RPMI7951 (cell line): Measurements from ENCODE around the gene DYNC1LI1. TPM values are rescaled to one million over a fixed set of nuclear protein-coding genes. Genes with fewer than 3 reads are reported as not detected.

Source experiments
- DNase-seq: peaks from one replicate; pipeline ENCODE4 v3.0.0-alpha.2; 2012; ENCODE audit warnings: low read depth
- total RNA-seq: library from RNA; depleted of rRNA; stranded (reverse); fragments of >200 nt; shearing (Covaris generic); gene quantifications from 2 replicates; pipeline ENCODE4 v1.2.3, GENCODE V29; 2014; rRNA removed

The DYNC1LI1 gene
- total RNA-seq, result 56.1 and 56.6 TPM in 2 replicates

- DNase-seq, result peak; percentile 90
Observed at GRCh38 chr3:32570421-32571191, at the start of gene DYNC1LI1. Gene DYNC1LI1, minus strand, starts transcription at chr3:32570858. Its CDS starts 88 bp downstream, at chr3:32570770.

GRCh38 chr3:32619395-32619794 is 48.7 kb upstream of the DYNC1LI1 start:
- DNase-seq, result no peak

DNA sequence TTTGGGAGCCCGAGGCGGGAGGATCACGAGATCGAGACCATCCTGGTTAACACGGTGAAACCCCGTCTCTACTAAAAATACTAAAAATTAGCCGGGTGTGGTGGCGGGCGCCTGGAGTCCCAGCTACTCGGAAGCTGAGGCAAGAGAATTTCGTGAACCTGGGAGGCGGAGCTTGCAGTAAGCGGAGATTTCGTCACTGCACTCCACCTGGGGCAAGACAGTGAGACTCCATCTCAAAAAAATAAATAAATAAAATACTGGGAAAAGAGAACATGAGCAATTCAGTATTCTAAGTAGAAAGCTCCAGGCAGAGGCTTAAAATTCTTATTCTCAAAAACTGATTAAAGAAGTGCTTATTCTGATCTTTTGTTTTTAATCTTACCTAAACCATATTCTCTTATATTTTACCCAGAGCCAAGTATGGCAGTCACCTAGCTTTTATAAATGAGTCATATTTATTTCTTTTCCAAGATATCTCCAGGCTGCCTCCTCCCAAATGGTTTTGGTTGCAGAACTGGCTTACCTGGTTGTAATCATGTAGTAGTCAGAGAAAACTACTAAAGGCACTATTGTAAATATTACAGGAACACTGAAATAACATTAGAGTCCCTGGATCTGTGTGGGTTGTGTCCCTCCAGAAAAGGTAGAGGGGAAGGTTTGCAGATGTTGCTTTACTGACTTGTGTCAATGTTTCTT is 45.8 kb upstream of the DYNC1LI1 start:
- DNase-seq, result no peak

GRCh38 chr3:32614956-32615355 is 44.3 kb upstream of the DYNC1LI1 start:
- DNase-seq, result peak; percentile 38

DNA sequence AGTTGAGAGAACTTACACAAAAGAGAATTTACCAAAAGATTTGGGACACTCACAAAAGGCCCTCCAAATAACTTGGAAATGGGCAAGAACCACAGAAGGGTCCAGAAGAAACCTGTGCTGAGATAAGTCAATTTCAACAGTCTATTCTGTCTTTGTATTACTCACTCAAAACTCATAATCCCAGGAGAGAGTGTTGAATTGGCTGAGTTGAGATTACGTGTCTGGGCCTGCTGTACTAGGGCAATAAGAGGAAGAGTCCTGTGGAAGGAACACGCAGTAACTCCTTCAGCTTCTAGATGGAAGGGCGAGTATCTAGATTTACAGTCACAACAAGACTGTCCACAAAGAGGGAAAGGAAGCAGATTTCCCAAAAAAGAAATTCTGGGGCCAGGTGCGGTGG is 42.5 kb upstream of the DYNC1LI1 start:
- no peak for DNase-seq

- DNase-seq, result no peak
Observed at GRCh38 chr3:32612547-32612946, 41.9 kb upstream of the DYNC1LI1 start.

- DNase-seq, result no peak
Observed at GRCh38 chr3:32607522-32607921, 36.9 kb upstream of the DYNC1LI1 start.

GRCh38 chr3:32606960-32607359 is 36.3 kb upstream of the DYNC1LI1 start:
- no peak for DNase-seq

GRCh38 chr3:32606277-32606676 is 35.6 kb upstream of the DYNC1LI1 start:
- DNase-seq, result no peak

DNA sequence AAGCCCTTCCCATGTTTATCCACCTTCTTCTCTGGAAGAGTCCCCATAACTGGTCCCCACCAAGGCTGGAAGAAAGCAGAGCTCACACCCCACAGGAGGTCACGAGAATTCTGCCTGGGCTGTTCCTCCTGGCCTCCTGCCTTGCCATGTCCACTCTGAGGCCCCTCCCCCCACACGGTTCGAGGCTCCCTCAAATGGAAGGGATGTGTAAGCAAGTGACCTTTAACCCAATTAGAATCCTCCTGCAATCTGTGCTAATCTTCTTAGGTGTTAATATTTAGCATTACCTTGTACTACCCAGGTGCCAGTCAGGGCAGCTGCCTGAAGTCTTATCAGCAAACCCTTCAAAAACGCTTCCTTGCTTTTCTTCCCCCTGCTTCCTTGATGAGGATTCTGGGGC is 32.4 kb upstream of the DYNC1LI1 start:
- no peak for DNase-seq

- DNase-seq, result no peak
Observed at GRCh38 chr3:32602206-32602605, 31.5 kb upstream of the DYNC1LI1 start.

- DNase-seq, result no peak
Observed at GRCh38 chr3:32601722-32602121, 31.1 kb upstream of the DYNC1LI1 start.

GRCh38 chr3:32597656-32598055 is 27.0 kb upstream of the DYNC1LI1 start:
- no peak for DNase-seq

GRCh38 chr3:32596909-32597369 is 26.3 kb upstream of the DYNC1LI1 start:
- no peak for DNase-seq

GRCh38 chr3:32596282-32596908 is 25.7 kb upstream of the DYNC1LI1 start:
- no peak for DNase-seq

- DNase-seq, result no peak
Observed at GRCh38 chr3:32595323-32595722, 24.7 kb upstream of the DYNC1LI1 start.

DNA sequence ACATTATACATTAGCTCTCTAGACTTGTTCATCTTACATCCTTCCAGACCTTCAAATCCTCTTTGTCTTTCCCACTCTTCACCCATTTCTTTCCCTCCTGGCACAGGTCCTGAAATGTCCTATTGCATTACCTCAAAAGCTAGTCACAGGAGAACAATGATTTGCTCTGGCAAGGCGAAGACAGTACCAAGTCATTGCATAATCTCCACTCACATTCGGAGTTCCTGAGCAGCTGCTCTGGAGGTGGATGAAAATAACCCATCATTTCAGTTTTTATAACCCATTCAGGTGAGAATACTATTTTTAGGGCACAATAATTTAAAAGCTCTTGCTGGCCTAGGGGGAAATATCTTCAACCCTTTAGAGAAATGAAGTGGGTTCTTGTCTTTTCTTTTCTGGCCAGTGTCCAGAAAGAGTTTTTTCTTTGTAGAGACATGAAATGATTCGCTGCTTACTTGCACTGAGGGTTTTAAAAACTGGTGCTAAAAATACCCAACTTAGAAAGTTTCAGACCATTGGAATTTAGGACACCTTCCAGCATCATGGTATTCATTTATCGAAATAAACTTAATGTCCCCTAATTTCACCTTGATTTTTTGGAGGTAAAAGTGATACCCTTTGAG is 23.4 kb upstream of the DYNC1LI1 start:
- no peak for DNase-seq

DNA sequence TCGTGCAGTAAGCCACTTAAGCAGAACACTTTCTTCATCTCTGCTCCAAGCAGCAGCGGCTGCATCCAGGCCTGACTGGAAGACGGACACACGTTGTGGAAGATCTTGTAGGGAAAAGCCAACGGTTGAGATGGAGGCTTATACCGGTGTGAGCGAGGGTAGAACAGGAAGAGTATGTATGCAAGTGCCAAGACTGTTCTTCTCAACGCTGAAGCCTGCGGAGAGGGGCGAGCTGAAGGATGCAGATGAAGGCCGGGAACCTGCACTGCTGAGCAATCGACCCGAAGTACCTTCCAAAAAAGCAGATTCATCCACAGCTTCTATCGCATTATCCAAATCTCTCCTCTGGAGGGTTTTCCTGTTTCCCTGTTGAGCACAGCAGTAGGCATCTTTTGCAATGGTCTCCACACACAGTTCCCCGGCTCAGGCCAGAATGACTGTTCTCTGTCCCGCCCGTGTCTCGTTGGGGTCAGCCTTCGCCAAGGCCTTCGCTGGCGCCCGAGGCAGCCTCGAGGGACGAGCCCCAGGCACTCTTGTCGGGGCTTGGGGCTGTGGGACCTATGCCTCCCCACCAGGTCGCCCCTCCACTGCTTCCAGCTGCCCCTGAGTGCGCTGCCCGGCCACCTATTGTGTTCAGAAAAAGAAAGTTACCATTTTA is 22.2 kb upstream of the DYNC1LI1 start:
- no peak for DNase-seq

GRCh38 chr3:32592011-32592410 is 21.4 kb upstream of the DYNC1LI1 start:
- no peak for DNase-seq

DNA sequence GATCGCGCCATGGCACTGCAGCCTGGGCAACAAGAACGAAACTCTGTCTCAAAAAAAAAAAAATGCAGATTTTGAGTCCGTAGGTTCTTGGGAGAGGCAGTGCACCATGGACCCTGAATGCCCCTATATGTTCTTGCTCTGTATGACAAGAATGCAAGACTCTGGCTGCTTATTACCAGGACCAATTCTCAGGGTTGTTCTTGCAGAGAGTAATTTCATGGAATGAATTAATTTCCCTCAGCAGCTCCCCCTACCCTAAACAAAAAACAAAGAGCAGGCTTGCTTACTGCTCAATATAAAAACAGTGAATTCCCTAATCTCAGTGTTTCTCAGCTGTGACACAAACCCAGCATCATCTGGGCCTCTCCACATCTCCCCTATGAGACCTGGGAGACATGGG is 20.5 kb upstream of the DYNC1LI1 start:
- DNase-seq, result no peak

GRCh38 chr3:32586356-32586755 is 15.7 kb upstream of the DYNC1LI1 start:
- DNase-seq, result no peak

GRCh38 chr3:32584660-32585059 is 14.0 kb upstream of the DYNC1LI1 start:
- no peak for DNase-seq
